Fibroblast of the conjunctiva (primary cell): ENCODE results near the gene GRIN2D.
A peak's percentile ranks its signal among the peaks of the same experiment; 100 is the strongest.

Experiments used
- DNase-seq: peaks from one replicate; pipeline ENCODE4 v3.0.0-alpha.2; 2010; ENCODE audit warnings: low read depth

The GRIN2D gene

GRCh38 chr19:48398102-48398374 is 4.6 kb downstream of the GRIN2D start:
- no peak for DNase-seq

- DNase-seq: peak; percentile 80
These were observed 5.1 kb downstream of the GRIN2D start for GRCh38 chr19:48398375-48399235.

GRCh38 chr19:48400018-48400742 is 6.7 kb downstream of the GRIN2D start:
- no peak for DNase-seq

GRCh38 chr19:48401287-48401686 is 7.8 kb downstream of the GRIN2D start:
- no peak for DNase-seq

GRCh38 chr19:48403606-48404005 is 10.1 kb downstream of the GRIN2D start:
- no peak for DNase-seq

GRCh38 chr19:48405010-48405659 is 11.7 kb downstream of the GRIN2D start:
- no peak for DNase-seq

- no peak for DNase-seq
These were observed 12.4 kb downstream of the GRIN2D start for GRCh38 chr19:48405850-48406249.

- DNase-seq: no peak
These were observed 20.6 kb downstream of the GRIN2D start for GRCh38 chr19:48413879-48414587.

GRCh38 chr19:48415395-48415794 is 21.9 kb downstream of the GRIN2D start:
- DNase-seq: no peak

GRCh38 chr19:48415806-48416221 is 22.3 kb downstream of the GRIN2D start:
- DNase-seq: no peak

GRCh38 chr19:48417421-48417820 is 24.0 kb downstream of the GRIN2D start:
- no peak for DNase-seq

GRCh38 chr19:48418317-48419064 is 25.0 kb downstream of the GRIN2D start:
- no peak for DNase-seq

GRCh38 chr19:48419158-48419920 is 25.9 kb downstream of the GRIN2D start:
- DNase-seq: no peak

GRCh38 chr19:48421548-48421947 is 28.1 kb downstream of the GRIN2D start:
- DNase-seq: no peak

GRCh38 chr19:48424694-48425219 is 31.3 kb downstream of the GRIN2D start:
- DNase-seq: no peak

- DNase-seq: no peak
These were observed 35.2 kb downstream of the GRIN2D start for GRCh38 chr19:48428670-48429069.

GRCh38 chr19:48433337-48433736 is 39.9 kb downstream of the GRIN2D start:
- no peak for DNase-seq

GRCh38 chr19:48436586-48436985 is 43.1 kb downstream of the GRIN2D start:
- DNase-seq: no peak

- DNase-seq: no peak
These were observed 48.0 kb downstream of the GRIN2D start for GRCh38 chr19:48441360-48442050.
